HL-60 (cell line): ENCODE results near the gene DCK.
"Not testable (repeated sequence)": the region's sequence is repeated elsewhere in the genome, so short reads cannot be mapped to it uniquely, and the experiment has no call there.

Experiments used
- DNase-seq, 2 experiments: peaks; one replicate each; pipeline ENCODE4 v3.0.0-alpha.2; 2010 to 2020; ENCODE audit warnings: low read depth in 1 of 2, low spot score in 1 of 2
- H3K27ac ChIP-seq: fragments of 250-450 bp; sonication (Bioruptor Pico); replicated peaks from 2 replicates; pipeline ENCODE4 v1.5.1; 2020; ENCODE audit warnings: mild to moderate bottlenecking, moderate library complexity
- H3K27me3 ChIP-seq: fragments of 250-450 bp; sonication (Bioruptor Pico); 2 replicates; pipeline ENCODE4 v1.5.1; 2021; ENCODE audit warnings: mild to moderate bottlenecking, moderate library complexity; ENCODE audit not compliant: insufficient read depth, poor library complexity, severe bottlenecking
- H3K4me3 ChIP-seq: replicated peaks from 2 replicates; pipeline ENCODE4 v1.5.1; 2011; ENCODE audit warnings: mild to moderate bottlenecking, control low read depth, low read length; ENCODE audit not compliant: insufficient read depth
- GABPA ChIP-seq: IDR thresholded peaks from 2 replicates; pipeline ENCODE4 v1.6.1; 2012; ENCODE audit warnings: low read depth
- POLR2AphosphoS5 ChIP-seq: IDR thresholded peaks from 2 replicates; pipeline ENCODE4 v1.6.1; 2012; ENCODE audit warnings: low read depth
- REST ChIP-seq: IDR thresholded peaks from 2 replicates; pipeline ENCODE4 v1.6.1; 2012; ENCODE audit warnings: low read depth; ENCODE audit not compliant: insufficient replicate concordance
- SPI1 ChIP-seq: IDR thresholded peaks from 2 replicates; pipeline ENCODE4 v1.6.1; 2012; ENCODE audit warnings: low read depth, mild to moderate bottlenecking, borderline replicate concordance
- TF ChIP-seq, protein P1 (sequence below): IDR thresholded peaks from one replicate; pipeline ENCODE4 v1.5.1; 2011; ENCODE audit warnings: low read length, control low read depth, inconsistent platforms; ENCODE audit not compliant: insufficient read depth

Gene DCK

GRCh38 chr4:71009086-71009485 lies 15.6 kb downstream of the DCK start:
- no peak for TF ChIP-seq SPI1
- TF ChIP-seq GABPA, result no peak
- no peak for TF ChIP-seq REST
- TF ChIP-seq, protein P1, sequence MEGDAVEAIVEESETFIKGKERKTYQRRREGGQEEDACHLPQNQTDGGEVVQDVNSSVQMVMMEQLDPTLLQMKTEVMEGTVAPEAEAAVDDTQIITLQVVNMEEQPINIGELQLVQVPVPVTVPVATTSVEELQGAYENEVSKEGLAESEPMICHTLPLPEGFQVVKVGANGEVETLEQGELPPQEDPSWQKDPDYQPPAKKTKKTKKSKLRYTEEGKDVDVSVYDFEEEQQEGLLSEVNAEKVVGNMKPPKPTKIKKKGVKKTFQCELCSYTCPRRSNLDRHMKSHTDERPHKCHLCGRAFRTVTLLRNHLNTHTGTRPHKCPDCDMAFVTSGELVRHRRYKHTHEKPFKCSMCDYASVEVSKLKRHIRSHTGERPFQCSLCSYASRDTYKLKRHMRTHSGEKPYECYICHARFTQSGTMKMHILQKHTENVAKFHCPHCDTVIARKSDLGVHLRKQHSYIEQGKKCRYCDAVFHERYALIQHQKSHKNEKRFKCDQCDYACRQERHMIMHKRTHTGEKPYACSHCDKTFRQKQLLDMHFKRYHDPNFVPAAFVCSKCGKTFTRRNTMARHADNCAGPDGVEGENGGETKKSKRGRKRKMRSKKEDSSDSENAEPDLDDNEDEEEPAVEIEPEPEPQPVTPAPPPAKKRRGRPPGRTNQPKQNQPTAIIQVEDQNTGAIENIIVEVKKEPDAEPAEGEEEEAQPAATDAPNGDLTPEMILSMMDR, result no peak
- TF ChIP-seq POLR2AphosphoS5, result no peak
- H3K4me3 ChIP-seq, result no peak overlapping the region
- DNase-seq, result no peak
- no peaks in the 10 kb centered on the region for H3K27me3 ChIP-seq
- H3K27ac ChIP-seq, result no peak overlapping the region

GRCh38 chr4:71009890-71010588 lies 16.6 kb downstream of the DCK start:
- peak in 1 of 2 experiments; percentile 21 for DNase-seq
- no peak for TF ChIP-seq SPI1
- no peak for TF ChIP-seq POLR2AphosphoS5
- TF ChIP-seq REST, result no peak
- TF ChIP-seq, protein P1, result peak; percentile 2
- TF ChIP-seq GABPA, result no peak
- Histone ChIP-seq H3K27ac (no peak overlapping the region), H3K27me3 (no peaks in the 10 kb centered on the region), H3K4me3 (no peak overlapping the region)

DNA sequence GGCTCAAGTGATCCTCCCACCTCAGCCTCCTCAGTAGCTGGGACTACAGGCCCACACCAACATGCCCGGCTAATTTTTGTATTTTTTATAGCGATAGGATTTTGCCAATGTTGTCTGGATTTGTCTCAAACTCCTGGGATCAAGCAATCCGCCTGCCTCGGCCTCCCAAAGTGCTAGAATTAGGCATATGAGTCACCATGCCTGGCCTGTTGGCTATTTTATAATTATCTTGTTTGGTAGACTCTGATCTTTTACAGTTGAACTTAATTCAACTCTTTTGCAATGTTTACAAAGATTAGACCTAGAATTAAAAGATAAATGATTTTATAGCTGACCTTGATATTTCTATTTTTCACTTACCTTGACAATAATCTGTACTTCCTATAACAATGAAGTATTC lies 18.0 kb downstream of the DCK start:
- Histone ChIP-seq H3K4me3 (no peak overlapping the region), H3K27me3 (no peaks in the 10 kb centered on the region), H3K27ac (no peak overlapping the region)
- TF ChIP-seq REST, result no peak
- no peak for TF ChIP-seq GABPA
- no peak for TF ChIP-seq POLR2AphosphoS5
- TF ChIP-seq, protein P1, result no peak
- TF ChIP-seq SPI1, result no peak
- DNase-seq, result no peak

GRCh38 chr4:71017391-71017790 lies 23.9 kb downstream of the DCK start:
- not testable (repeated sequence) for H3K27ac ChIP-seq, H3K4me3 ChIP-seq, H3K27me3 ChIP-seq, DNase-seq
